NCI-H128 (cell line): ENCODE data around the gene ZDHHC6.
"Not testable (repeated sequence)": the region's sequence is repeated elsewhere in the genome, so short reads cannot be mapped to it uniquely, and the experiment has no call there.

Experiments
- DNase-seq: peaks from one replicate; lab custom pipeline; 2025; ENCODE audit not compliant: unreplicated experiment; lab: John Stamatoyannopoulos, UW

The ZDHHC6 gene

DNA sequence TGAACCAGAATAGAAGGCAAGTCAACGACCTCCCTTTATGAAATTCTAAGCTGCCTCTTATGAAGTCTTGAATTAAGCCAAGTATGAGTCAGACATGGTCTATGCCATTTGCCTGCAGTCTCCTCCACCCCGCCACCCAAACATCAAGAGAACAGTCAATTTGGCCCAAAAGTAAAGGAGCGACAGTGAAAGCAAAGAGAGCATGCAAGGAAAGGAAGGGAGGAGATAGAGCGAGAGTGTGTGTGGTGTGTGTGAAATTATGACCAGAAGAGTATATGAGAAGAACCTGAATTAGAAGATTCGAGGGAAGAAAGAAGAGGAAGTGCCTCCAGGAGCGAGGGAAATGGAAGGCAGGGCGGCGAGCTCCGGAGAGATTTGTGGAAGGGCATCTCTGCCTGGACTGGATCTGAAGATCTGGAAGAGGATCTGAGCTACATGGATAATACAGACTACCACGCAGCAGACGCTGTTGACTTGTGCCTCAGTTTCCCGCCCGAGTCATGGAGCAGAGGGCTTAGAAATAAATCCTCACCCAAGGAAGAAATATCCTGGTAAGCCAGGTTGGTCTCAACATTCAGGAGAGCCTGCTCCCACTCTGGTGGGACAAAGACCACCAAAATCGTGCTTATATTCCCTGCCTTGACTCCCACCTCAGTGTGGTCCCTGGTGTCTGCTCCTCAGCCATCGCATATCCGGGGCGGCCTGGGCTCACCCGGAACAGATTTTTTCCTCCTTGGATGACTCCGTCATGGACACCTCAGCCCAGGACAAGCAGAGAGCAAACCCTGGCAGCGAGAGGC lies 459 bp downstream of the ZDHHC6 start:
- no peak for DNase-seq

DNA sequence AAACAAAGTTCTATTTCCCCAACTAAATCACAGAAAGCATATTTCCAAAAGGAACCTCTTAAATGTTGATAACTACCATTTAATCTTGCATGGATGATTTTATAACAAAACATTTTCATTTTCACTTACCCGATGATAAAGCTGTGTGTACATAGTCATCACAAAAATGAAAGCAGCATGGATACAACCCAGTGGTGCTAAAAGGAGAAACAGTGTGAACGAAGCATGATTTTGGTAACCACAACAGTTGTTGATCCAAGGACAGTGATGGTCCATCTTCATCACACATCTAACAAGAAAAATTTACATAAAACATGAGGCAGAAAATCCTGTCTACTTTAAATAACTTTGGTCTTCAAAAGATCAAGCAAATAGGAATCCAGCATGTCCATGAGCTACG lies 4.7 kb downstream of the ZDHHC6 start:
- DNase-seq = no peak

GRCh38 chr10:112441520-112441919 lies 5.2 kb downstream of the ZDHHC6 start:
- no peak for DNase-seq

DNA sequence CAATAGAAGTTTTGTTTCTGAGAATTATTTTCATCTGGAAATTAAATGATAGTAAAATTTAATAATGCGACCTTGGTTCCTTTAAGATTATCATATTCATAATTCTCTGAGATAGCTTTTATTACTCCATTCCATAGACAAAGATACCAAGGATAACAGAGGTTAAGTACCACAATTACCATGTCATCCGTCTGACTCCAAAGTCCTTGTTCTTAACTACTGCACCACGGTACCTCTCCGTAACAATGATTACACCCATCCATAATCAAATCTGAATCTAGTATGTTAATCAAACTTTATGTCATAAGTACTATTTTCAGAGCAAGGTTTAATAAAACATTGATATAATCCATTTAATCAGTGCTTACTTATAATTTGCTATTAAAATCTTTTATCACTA lies 8.4 kb downstream of the ZDHHC6 start:
- no peak for DNase-seq

GRCh38 chr10:112434988-112435619 lies 11.6 kb downstream of the ZDHHC6 start:
- DNase-seq = no peak

GRCh38 chr10:112433136-112433535 lies 13.6 kb downstream of the ZDHHC6 start:
- DNase-seq = no peak

DNA sequence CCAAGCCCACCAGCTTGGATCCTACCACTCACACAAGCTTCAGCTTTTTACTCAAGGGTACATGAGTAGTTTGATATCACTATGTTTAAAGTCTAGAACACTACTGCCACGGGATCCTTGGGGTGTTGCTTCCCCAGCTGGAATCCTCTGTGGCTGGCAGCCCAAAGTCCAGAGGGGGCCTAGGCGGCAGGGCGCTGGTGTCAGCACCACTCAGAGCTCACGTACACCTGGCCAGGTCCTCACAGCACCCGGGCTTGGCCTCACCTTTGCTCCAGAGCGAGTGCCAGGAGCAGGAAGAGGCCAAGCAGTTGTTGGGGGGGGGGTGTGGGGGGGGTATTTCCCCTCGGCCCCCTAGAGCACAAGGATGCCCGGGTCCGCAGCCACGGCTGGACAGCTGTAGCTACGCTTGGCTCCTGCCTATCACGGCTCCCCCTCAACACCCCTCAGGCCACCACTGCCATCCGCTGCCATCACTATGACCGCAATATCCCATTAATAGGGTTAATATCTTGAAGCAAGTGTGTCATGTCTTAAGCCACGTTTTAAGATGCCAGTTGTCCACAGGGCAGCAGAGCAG lies 17.0 kb downstream of the ZDHHC6 start:
- DNase-seq = no peak

DNA sequence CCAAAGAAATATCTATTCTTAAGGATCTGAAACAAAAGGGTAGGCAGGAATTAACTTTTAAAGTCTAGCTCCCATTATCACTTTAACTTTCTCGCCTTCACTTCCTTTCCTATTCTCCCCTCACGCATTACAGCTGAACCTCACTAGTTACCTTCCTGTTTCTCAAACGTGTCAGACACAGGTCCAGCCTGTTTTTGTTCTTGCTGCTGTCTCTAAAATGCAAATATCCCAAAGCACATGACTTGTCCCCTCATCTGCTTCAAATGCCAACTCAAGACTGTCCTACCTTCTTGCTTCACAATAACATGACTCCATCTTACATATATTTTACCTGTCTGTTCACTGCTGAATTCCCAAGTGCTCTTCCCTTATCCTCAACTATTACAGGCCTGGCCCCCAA lies 17.6 kb downstream of the ZDHHC6 start:
- DNase-seq = no peak

GRCh38 chr10:112426111-112426510 lies 20.6 kb downstream of the ZDHHC6 start:
- DNase-seq = no peak

DNA sequence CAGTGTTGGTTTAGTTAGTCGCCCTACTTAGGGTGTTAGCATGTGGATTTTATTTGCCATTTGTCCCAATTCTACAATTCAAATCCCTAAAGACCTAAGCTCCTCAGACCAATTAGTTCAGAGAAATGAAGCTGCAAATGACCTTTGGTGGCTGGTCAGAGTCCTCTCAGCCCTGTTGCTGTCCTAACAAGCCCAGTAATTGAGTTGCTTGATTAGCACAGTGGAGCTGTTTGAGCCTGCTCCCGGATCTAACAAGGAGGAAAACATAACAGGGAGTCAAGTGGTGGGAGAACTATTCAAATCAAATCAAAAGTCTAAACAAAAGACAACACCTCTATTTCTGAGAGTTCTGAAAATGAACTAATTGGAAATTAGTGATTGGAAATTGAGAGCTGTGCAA lies 22.1 kb downstream of the ZDHHC6 start:
- DNase-seq = no peak

DNA sequence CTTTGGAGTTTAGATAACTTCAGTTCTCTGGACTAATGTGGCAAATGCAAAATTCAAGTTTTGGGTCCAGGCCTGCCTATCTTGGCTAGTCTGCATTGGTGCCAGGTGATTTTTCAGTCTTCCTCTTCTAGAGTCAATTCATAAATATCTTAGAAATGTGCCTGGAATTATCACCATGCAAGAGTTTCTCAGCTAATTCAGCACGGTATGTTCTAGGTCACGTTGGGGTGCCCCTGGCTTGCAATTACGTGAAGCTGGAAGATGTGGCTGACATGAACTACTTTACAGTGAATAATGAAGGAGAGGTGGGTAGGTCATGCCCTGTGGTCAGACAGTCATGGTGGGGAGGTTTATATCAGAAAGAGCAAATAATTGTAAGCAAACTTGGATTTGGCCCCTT lies 25.0 kb downstream of the ZDHHC6 start:
- DNase-seq = no peak

GRCh38 chr10:112412696-112413095 lies 34.0 kb downstream of the ZDHHC6 start:
- no peak for DNase-seq

- DNase-seq = no peak
Measured at GRCh38 chr10:112409755-112410154, 37.0 kb downstream of the ZDHHC6 start.

DNA sequence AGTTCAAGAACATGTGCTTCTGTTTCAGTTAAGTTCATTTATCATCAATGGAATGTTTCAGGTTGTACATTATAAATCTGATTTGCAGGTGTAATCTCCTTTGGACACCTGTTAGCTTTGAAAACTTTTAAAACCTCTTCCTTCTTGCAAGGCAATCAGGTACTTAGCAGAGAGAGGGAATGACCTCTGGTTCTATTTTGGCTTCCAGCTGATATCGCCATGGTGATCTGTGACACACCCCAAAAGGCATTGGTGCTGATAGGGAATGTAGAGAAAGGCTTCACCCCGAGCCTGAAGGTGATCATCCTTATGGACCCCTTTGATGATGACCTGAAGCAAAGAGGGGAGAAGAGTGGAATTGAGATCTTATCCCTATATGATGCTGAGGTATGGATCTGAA lies 37.4 kb downstream of the ZDHHC6 start:
- no peak for DNase-seq

- no peak for DNase-seq
Measured at GRCh38 chr10:112407696-112408095, 39.0 kb downstream of the ZDHHC6 start.

- not testable (repeated sequence) for DNase-seq
Measured at GRCh38 chr10:112406806-112407205, 39.9 kb downstream of the ZDHHC6 start.

GRCh38 chr10:112404617-112405016 lies 42.1 kb downstream of the ZDHHC6 start:
- DNase-seq = no peak

GRCh38 chr10:112402917-112403316 lies 43.8 kb downstream of the ZDHHC6 start:
- DNase-seq = no peak

GRCh38 chr10:112397592-112397991 lies 49.1 kb downstream of the ZDHHC6 start:
- DNase-seq = no peak

- no peak for DNase-seq
Measured at GRCh38 chr10:112395809-112396530, 50.7 kb downstream of the ZDHHC6 start.

- DNase-seq = no peak
Measured at GRCh38 chr10:112394475-112394875, 52.2 kb downstream of the ZDHHC6 start.

GRCh38 chr10:112393827-112394226 lies 52.9 kb downstream of the ZDHHC6 start:
- DNase-seq = no peak
